Spleen (tissue), 11 donors: ENCODE measurements around the gene NLGN1. TPM values are rescaled to one million over a fixed set of nuclear protein-coding genes. Genes with fewer than 3 reads are reported as not detected.

Source experiments
- DNase-seq: peaks from one replicate; pipeline ENCODE4 v3.0.0-alpha.2; 2020
- H3K27ac ChIP-seq, 8 donors: fragments of 200-600 bp; sonication (generic) in 7 of 8; 1 replicate in 4 of 8; 2 replicates in 4 of 8; pipeline versions ENCODE4 v1.5.0 to v1.8.0; 2016 to 2021; ENCODE audit warnings: inconsistent platforms in 4 of 8, mild to moderate bottlenecking in 4 of 8, moderate library complexity in 1 of 8
- H3K27me3 ChIP-seq, 7 donors: fragments of 200-600 bp; sonication (generic) in 6 of 7; replicated peaks in 1 of 7; 1 replicate in 4 of 7; 2 replicates in 3 of 7; pipeline versions ENCODE4 v1.5.0 to v1.8.0; 2016 to 2021; ENCODE audit warnings: inconsistent platforms in 3 of 7, mild to moderate bottlenecking in 1 of 7
- H3K36me3 ChIP-seq, 6 donors: fragments of 200-600 bp; sonication (generic) in 5 of 6; 1 replicate in 4 of 6; 2 replicates in 2 of 6; pipeline versions ENCODE4 v1.5.0 to v1.8.0; 2016 to 2021; ENCODE audit warnings: inconsistent platforms in 2 of 6
- H3K4me1 ChIP-seq, 6 donors: fragments of 200-600 bp; sonication (generic) in 5 of 6; 1 replicate in 3 of 6; 2 replicates in 3 of 6; pipeline versions ENCODE4 v1.5.0 to v1.8.0; 2016 to 2021; ENCODE audit warnings: inconsistent platforms in 3 of 6
- H3K4me3 ChIP-seq, 8 donors: fragments of 200-600 bp; sonication (generic) in 7 of 8; 1 replicate in 4 of 8; 2 replicates in 4 of 8; pipeline versions ENCODE4 v1.5.0 to v1.8.0; 2016 to 2021; ENCODE audit warnings: inconsistent platforms in 4 of 8, mild to moderate bottlenecking in 4 of 8, moderate library complexity in 2 of 8
- H3K9me3 ChIP-seq, 8 donors: fragments of 200-600 bp; sonication (generic) in 7 of 8; 1 replicate in 4 of 8; 2 replicates in 4 of 8; pipeline versions ENCODE4 v1.5.0 to v1.8.0; 2016 to 2021; ENCODE audit warnings: inconsistent platforms in 4 of 8
- POLR2A ChIP-seq, 3 donors: fragments of 450-650 bp; IDR thresholded peaks; one replicate each; pipeline ENCODE4 v1.5.1; 2017; ENCODE audit warnings: antibody characterized with exemption in 3 of 3, mild to moderate bottlenecking in 1 of 3
- POLR2AphosphoS5 ChIP-seq, 3 donors: sonication (generic); formaldehyde crosslinking; IDR thresholded peaks; one replicate each; pipeline ENCODE4 v1.5.1; 2017; ENCODE audit warnings: antibody characterized with exemption in 3 of 3
- WGBS, 5 donors: extraction: QIAGEN DNeasy Blood & Tissue Kit in 3 of 5; methylation state at CpG; one replicate each; pipeline versions ENCODE4 v1.1.5 to v1.1.7; 2013 to 2018; 5-methylcytosine and 5-hydroxymethylcytosine counted together
- intact Hi-C: fragments of 100-400 bp; cut with DNase I; formaldehyde crosslinking; loops from one replicate; pipeline ENCODE4 v1.15.0; 2023; ENCODE audit warnings: low total_unique reads
- polyA plus RNA-seq, 3 donors: library from polyadenylated mRNA; stranded (reverse); fragments of 200-250 nt; gene quantifications; one replicate each; pipeline ENCODE4 v1.2.1, GENCODE V29; 2013
- total RNA-seq, 7 donors: library from RNA; depleted of rRNA in 3 of 7; stranded (reverse); fragments of >200 nt in 3 of 7; fragmentation: NEBNext Ultra II Directional in 4 of 7; extraction: Animal tissue kit (Norgen Biotek cat#: 25700) in 4 of 7; gene quantifications; one replicate each; pipeline versions ENCODE4 v1.1.0 to v1.2.1, GENCODE V29; 2016 to 2021
- TF ChIP-seq, protein P1 (sequence below), 11 experiments: fragments of 200-600 bp in 7 of 11; fragments of 450-650 bp in 4 of 11; sonication (generic) in 4 of 11; IDR thresholded peaks in 8 of 11; conservative IDR thresholded peaks in 3 of 11; 1 replicate in 7 of 11; 2 replicates in 4 of 11; pipeline versions ENCODE4 v1.4.0 to v1.8.0; 2016 to 2021; ENCODE audit warnings: antibody characterized with exemption in 11 of 11, inconsistent platforms in 4 of 11, mild to moderate bottlenecking in 1 of 11
- donor health status: healthy with polysubstance abuse.
- donor health status: DM: no; HTN: no; CAD: no; lungs with moderate emphysema.
- donor health status: DM: no; HTN: no; CAD: no.
- donor health status: Bipolar disorder and iron deficiency.
- donor health status: healthy.
- donor health status: DM: no; HTN: no; CAD: no.
- donor health status: DM: yes; HTN: yes; CAD: no.

NLGN1 gene
- total and polyA plus RNA-seq, 10 donors: 0.03 to 0.13 (median 0.03) TPM; not detected in 7

DNA sequence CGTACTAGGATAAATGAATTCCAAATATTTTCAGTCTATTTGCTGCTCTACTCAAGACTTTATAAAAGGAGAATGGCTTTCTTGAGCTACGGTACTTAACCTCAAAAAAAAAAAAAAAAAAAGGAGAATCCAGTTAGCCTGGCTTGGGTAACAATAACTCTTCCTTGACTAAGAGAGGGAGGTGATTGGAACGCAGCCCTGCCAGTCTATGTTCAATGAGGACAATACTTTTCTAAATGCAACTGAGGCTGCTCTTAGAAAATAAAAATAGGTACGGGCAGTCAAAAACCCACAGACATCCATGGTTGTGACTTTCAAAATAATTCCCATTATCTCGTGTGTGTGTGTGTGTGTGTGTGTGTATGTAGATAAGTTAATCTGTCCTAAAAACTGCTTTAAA lies 799.9 kb downstream of the NLGN1 start:
- TF ChIP-seq POLR2AphosphoS5 (IDR thresholded peaks at IDR 0.05): no peak
- TF ChIP-seq, protein P1, sequence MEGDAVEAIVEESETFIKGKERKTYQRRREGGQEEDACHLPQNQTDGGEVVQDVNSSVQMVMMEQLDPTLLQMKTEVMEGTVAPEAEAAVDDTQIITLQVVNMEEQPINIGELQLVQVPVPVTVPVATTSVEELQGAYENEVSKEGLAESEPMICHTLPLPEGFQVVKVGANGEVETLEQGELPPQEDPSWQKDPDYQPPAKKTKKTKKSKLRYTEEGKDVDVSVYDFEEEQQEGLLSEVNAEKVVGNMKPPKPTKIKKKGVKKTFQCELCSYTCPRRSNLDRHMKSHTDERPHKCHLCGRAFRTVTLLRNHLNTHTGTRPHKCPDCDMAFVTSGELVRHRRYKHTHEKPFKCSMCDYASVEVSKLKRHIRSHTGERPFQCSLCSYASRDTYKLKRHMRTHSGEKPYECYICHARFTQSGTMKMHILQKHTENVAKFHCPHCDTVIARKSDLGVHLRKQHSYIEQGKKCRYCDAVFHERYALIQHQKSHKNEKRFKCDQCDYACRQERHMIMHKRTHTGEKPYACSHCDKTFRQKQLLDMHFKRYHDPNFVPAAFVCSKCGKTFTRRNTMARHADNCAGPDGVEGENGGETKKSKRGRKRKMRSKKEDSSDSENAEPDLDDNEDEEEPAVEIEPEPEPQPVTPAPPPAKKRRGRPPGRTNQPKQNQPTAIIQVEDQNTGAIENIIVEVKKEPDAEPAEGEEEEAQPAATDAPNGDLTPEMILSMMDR (IDR thresholded peaks at IDR 0.05 in 8 of 11, conservative IDR thresholded peaks at IDR 0.05 in 3 of 11): no peak
- TF ChIP-seq POLR2A (IDR thresholded peaks at IDR 0.05): no peak
- no peak for DNase-seq
- Histone ChIP-seq H3K27me3 (no peaks in the 10 kb centered on the region), H3K27ac (no peak overlapping the region), H3K9me3 (no peaks in the 10 kb centered on the region), H3K4me3 (no peak overlapping the region), H3K4me1 (no peaks in the 10 kb centered on the region), H3K36me3 (no peaks in the 10 kb centered on the region)
- intact Hi-C loops: no loop called here
- 65 to 79% (median 75%) methylated on average over 5 of the region's 5 CpGs for WGBS, 5 donors

DNA sequence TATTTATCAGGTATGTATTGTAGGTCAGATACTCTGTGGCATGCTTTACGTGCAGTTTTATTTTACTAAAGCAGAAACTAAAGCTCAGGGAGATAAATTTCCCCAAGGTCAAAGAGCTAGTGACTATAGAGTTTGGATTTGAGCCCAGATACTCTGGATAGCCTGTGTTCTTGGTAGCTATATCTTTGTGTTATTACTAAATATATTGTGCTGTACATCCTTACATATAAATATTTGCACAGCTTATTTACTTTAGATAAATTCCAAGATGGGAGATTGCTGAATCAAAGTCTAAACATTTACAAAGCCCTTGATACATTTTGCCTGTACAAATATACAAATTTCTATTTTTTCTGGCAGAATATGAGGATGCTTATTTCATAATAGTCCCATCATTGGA lies 800.7 kb downstream of the NLGN1 start:
- no peaks in the 10 kb centered on the region for H3K9me3 ChIP-seq
- no peak for DNase-seq
- H3K4me3 ChIP-seq: no peak overlapping the region
- H3K4me1 ChIP-seq: no peaks in the 10 kb centered on the region
- no peaks in the 10 kb centered on the region for H3K27me3 ChIP-seq
- H3K36me3 ChIP-seq: no peaks in the 10 kb centered on the region
- intact Hi-C loops: no loop called here
- TF ChIP-seq, protein P1 (IDR thresholded peaks at IDR 0.05 in 8 of 11, conservative IDR thresholded peaks at IDR 0.05 in 3 of 11): no peak
- TF ChIP-seq POLR2A (IDR thresholded peaks at IDR 0.05) (no peak), POLR2AphosphoS5 (IDR thresholded peaks at IDR 0.05) (no peak)
- 63 to 77% (median 65%) methylated on average over 1 of the region's 1 CpG for WGBS, 5 donors
- no peak overlapping the region for H3K27ac ChIP-seq

DNA sequence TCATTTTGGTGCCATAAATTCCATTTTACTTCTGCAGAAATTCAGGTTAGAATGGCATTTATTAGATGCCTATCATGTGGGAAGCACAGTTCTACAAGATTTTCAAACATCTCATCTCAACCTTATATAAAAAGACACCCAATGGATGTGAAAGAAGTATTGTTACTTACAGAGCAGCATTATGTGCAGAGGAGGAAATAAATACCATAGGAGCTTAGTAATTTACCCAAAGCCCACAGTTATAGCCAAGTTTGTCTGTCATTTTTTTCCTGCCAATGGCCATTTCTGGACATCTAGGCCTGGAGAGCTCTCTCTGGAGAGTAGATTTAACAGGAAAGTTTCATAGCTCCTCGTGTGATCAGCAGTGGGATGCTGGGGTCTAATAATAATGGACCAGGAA lies 802.2 kb downstream of the NLGN1 start:
- H3K27me3 ChIP-seq: no peaks in the 10 kb centered on the region
- TF ChIP-seq POLR2A (IDR thresholded peaks at IDR 0.05) (no peak), POLR2AphosphoS5 (IDR thresholded peaks at IDR 0.05) (no peak)
- TF ChIP-seq, protein P1 (IDR thresholded peaks at IDR 0.05 in 8 of 11, conservative IDR thresholded peaks at IDR 0.05 in 3 of 11): no peak
- H3K36me3 ChIP-seq: no peaks in the 10 kb centered on the region
- intact Hi-C loops: no loop called here
- no peak overlapping the region for H3K27ac ChIP-seq
- WGBS, 5 donors: 63 to 91% (median 76%) methylated on average over 1 of the region's 1 CpG
- no peak overlapping the region for H3K4me3 ChIP-seq
- H3K9me3 ChIP-seq: no peaks in the 10 kb centered on the region
- no peak for DNase-seq
- H3K4me1 ChIP-seq: no peaks in the 10 kb centered on the region

DNA sequence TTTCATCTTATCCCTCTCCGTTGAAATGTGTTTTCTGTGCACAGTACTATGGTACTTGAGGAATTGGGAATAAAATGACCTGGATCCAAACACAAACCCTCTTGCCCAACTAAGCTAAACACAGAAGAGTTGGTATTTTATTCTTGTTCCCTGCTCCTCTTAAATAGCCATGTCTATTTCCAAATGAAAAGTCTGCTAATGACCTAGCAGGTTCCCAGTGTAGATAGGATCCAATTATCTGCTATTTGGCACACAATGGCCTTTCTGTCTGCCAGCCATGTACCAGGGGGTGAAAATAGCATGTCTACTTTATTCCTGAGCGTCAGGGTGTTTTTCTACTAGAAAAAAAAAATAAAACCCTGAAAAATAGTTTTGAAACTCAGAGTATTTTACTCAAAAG lies 804.6 kb downstream of the NLGN1 start:
- 60 to 75% (median 70%) methylated on average over 2 of the region's 2 CpGs for WGBS, 5 donors
- TF ChIP-seq POLR2A (IDR thresholded peaks at IDR 0.05): no peak
- TF ChIP-seq, protein P1 (IDR thresholded peaks at IDR 0.05 in 8 of 11, conservative IDR thresholded peaks at IDR 0.05 in 3 of 11): no peak
- no peak for TF ChIP-seq POLR2AphosphoS5 (IDR thresholded peaks at IDR 0.05)
- intact Hi-C loops: no loop called here
- Histone ChIP-seq H3K4me3 (no peak overlapping the region), H3K9me3 (no peaks in the 10 kb centered on the region), H3K27ac (no peak overlapping the region), H3K4me1 (no peaks in the 10 kb centered on the region), H3K36me3 (no peaks in the 10 kb centered on the region), H3K27me3 (no peaks in the 10 kb centered on the region)
- DNase-seq: no peak
